Epithelial cell of prostate (primary cell): ENCODE data around the gene QSER1.
"Not testable (repeated sequence)": the region's sequence is repeated elsewhere in the genome, so short reads cannot be mapped to it uniquely, and the experiment has no call there.

Experiments
- DNase-seq: peaks from one replicate; pipeline ENCODE4 v3.0.0-alpha.2; 2011; ENCODE audit warnings: low read depth, low spot score
- H3K27ac ChIP-seq: fragments of 450-650 bp; 2 replicates; pipeline ENCODE4 v1.5.1; 2017; ENCODE audit warnings: mild to moderate bottlenecking

Gene QSER1

DNA sequence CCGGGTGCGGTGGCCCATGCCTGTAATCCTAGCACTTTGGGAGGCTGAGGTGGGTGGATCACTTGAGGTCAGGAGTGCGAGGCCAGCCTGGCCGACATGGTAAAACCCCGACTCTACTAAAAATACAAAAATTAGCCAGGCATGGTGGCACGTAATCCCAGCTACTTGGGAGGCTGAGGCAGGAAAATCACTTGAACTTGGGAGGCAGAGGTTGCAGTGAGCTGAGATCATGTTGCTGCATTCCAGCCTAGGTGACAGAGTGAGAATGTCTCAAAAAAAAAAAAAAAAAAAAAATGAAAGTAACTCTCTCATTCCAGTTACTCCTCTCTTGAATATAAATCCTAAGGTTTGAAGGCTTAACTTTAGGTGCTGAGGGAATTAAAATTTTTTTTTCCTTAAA, 136.6 kb downstream of the QSER1 start:
- DNase-seq, H3K27ac ChIP-seq: not testable (repeated sequence)
